NCI-H2081 (cell line): Measurements from ENCODE around the gene MVB12A.

Source experiments
- DNase-seq, 2 experiments: peaks; one replicate each; lab custom pipeline; 2025; lab: John Stamatoyannopoulos, UW

The MVB12A gene

GRCh38 chr19:17419621-17420474 is at the start of gene MVB12A:
Gene MVB12A (plus strand): TSS chr19:17420047. CDS start chr19:17420136, 89 bp downstream.
- DNase-seq: peak; percentile 97 to 99

GRCh38 chr19:17376935-17377600 is 42.8 kb upstream of the MVB12A start, which contains the start of gene PLVAP:
Gene PLVAP (minus strand): TSS chr19:17377342. CDS start chr19:17377288, 54 bp downstream.
- DNase-seq: no peak

- DNase-seq: no peak
These were observed 41.6 kb upstream of the MVB12A start for GRCh38 chr19:17378271-17378670.

GRCh38 chr19:17379221-17379631 is 40.6 kb upstream of the MVB12A start:
- DNase-seq: no peak

GRCh38 chr19:17380426-17381138 is 39.3 kb upstream of the MVB12A start:
- DNase-seq: no peak

GRCh38 chr19:17385878-17386611 is 33.8 kb upstream of the MVB12A start:
- DNase-seq: peak; percentile 10 to 22

- no peak for DNase-seq
These were observed 30.6 kb upstream of the MVB12A start for GRCh38 chr19:17389288-17389687.

- no peak for DNase-seq
These were observed 29.7 kb upstream of the MVB12A start for GRCh38 chr19:17389957-17390664.

GRCh38 chr19:17390665-17391370 is 29.0 kb upstream of the MVB12A start:
- peak; percentile 90 to 92 for DNase-seq

- no peak for DNase-seq
These were observed 28.3 kb upstream of the MVB12A start for GRCh38 chr19:17391371-17392151.

- DNase-seq: no peak
These were observed 26.8 kb upstream of the MVB12A start for GRCh38 chr19:17393002-17393401.

- no peak for DNase-seq
These were observed 25.9 kb upstream of the MVB12A start, which contains the start of gene CCDC194 for GRCh38 chr19:17393914-17394313. Gene CCDC194 (minus strand): TSS chr19:17394196. CDS start chr19:17394158, 38 bp downstream.

- peak in 1 of 2 experiments; percentile 3 for DNase-seq
These were observed 24.9 kb upstream of the MVB12A start for GRCh38 chr19:17394891-17395415.

GRCh38 chr19:17398902-17399527 is 20.8 kb upstream of the MVB12A start:
- no peak for DNase-seq

- no peak for DNase-seq
These were observed 18.2 kb upstream of the MVB12A start for GRCh38 chr19:17401628-17402027.

GRCh38 chr19:17402982-17403855 is 16.6 kb upstream of the MVB12A start:
- DNase-seq: no peak

GRCh38 chr19:17404015-17404414 is 15.8 kb upstream of the MVB12A start:
- DNase-seq: no peak
